HG03378 (cell line): Measurements from ENCODE around the gene FOLR2.
"Not testable (repeated sequence)": the region's sequence is repeated elsewhere in the genome, so short reads cannot be mapped to it uniquely, and the experiment has no call there.

Experiments
- ATAC-seq: cut with Tn5 transposase; IDR thresholded peaks from one replicate; pipeline ENCODE4 v1.9.1; 2021; ENCODE audit warnings: mild to moderate bottlenecking, moderate library complexity; ENCODE audit not compliant: unreplicated experiment

The FOLR2 gene

DNA sequence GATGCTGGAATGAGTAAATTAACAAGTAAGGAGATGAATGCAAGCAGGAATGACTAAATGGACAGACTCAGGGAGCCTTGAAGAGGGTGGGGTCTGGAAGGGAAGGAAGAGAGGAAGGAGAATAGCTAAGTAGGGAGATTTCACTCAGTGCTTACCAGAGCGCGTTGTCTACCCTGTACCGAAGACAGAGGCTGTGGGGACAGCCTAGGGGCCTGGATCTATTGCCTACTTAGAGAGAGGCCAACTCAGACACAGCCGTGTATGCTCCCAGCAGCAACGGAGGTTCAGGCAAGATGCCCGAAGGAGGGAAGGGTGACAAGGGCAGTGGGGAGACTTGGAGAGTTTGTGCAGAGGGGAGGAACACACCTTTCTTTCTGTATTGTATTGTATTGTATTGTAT lies at the start of gene FOLR2:
Gene FOLR2 (plus strand): TSS at position 157 of the 400 bp plus-strand sequence. CDS start 1,791 bp downstream, outside the sequence.
- ATAC-seq: no peak

DNA sequence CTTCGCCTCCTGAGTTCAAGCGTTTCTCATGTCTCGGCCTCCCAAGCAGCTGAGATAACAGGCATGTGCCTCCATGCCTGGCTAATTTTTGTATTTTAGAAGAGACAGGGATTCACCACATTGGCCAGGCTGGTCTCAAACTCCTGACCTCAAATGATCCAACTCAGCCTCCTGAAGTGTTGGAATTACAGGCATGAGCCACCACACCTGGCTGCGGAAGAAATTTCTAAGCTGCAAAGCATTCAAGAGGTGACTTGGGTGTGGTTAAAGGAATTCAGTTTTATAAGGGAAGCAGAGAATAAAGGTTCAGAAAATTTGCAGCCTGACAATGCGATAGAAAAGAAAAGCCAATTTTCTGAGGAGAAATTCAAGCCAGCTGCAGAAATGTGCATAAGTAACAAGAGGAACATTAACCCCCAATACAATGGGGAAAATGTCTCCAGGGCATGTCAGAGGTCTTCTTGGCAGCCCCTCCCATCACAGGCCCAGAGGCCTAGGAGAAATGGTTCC lies 47.5 kb upstream of the FOLR2 start:
- not testable (repeated sequence) for ATAC-seq

DNA sequence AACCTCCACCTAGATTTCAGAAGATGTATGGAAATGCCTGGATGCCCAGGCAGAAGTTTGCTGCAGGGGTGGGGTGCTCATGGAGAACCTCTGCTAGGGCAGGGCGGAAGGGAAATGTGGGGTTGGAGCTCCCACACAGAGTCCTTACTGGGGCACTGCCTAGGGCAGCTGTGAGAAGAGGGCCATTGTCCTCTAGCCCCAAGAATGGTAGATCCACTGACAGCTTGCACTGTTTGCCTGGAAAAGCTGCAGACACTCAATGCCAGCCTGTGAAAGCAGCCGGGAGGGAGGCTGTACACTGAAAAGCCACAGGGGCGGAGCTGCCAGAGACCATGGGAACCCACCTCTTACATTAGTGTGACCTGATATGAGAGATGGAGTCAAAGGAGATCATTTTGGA lies 46.8 kb upstream of the FOLR2 start:
- ATAC-seq: not testable (repeated sequence)

DNA sequence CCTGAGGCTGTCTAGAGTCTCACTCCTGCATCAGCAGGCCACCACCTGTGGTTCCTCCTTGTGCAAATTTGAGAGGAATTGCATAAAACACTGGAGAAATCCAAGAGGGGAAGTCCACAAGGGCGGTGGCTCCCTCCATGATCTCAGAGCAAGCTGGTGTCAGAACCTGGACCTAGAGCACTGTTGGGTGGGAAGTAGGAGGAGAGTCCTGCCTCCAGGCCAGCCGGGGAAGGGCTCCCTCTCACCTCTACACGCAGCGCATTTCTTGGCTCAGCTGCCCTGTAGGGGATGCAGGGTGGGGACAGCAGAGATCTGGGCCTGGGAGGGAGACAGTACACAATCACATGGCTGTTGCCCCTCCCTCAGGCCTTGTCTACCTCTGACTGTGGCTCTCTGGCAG lies 44.6 kb upstream of the FOLR2 start:
- not testable (repeated sequence) for ATAC-seq

DNA sequence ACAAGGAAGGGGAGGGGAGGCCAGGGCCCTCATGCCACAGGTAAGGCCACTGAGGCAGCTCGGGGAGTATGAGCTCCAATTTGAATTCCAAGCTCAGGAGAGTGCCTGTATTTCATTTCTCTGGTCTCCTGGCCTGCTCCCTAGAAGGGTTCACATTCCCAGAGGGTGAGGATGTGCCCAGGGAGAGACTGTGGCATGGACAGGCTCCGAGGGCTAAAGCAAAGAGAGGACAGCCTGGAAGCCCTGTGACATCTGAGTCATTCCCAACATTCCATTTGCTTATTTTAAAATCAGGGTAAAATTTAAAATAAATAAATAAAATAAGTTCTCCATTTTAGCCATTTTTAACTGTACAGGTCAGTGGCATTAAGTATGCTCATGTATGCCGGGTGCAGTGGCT lies 43.3 kb upstream of the FOLR2 start:
- ATAC-seq: no peak

DNA sequence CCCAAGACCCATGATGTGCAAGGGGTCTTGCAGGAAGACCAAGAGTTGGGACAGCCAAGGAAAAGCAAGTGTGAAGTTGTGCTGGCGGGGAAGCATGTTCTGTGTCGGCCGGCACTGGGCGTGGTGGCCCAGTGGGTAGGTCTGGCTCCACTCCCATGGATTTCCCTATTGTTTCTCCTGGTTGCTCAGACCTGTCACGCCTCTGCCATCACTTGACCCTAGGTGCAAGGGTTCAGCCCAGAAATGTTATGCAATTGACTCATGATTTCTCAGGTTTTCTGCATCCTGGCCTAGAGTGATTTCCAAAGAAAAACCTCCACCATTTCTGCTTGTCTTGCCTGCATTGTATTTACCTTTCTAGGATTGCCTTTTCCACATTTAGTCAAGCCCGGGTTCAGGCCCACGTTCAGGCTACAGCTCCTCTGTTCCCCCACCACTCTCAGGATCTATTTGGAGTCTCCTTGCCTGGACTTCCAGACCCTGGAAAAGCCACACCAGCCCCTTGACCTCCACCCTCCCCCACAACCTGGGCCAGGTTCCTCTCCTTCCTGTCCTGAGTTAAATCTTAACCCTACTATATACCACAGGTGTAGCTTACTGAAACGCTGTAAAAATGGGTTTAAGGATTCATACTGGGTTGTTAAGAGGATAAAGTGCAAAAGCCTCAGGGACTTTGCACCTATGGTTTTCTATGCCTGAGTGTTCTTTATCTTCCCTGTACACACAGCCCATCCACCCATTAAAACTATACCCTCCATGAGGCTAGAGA lies 42.1 kb upstream of the FOLR2 start:
- no peak for ATAC-seq

DNA sequence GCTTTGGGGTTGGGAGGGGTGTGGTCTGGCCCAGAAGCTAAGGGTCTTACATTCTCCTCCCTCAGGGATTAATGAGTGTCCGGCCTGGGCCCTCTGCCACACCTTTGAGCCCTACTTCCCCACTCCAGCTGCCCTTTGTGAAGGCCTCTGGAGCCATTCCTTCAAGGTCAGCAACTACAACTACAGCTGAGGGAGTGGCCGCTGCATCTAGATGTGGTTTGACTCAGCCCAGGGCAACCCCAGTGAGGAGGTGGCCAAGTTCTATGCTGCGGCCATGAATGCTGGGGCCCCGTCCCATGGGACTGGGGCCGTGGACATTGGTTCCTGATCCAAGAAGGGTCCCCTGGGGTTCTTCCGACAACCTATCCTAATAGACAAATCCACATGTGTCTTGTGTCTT lies 38.9 kb upstream of the FOLR2 start:
- no peak for ATAC-seq

DNA sequence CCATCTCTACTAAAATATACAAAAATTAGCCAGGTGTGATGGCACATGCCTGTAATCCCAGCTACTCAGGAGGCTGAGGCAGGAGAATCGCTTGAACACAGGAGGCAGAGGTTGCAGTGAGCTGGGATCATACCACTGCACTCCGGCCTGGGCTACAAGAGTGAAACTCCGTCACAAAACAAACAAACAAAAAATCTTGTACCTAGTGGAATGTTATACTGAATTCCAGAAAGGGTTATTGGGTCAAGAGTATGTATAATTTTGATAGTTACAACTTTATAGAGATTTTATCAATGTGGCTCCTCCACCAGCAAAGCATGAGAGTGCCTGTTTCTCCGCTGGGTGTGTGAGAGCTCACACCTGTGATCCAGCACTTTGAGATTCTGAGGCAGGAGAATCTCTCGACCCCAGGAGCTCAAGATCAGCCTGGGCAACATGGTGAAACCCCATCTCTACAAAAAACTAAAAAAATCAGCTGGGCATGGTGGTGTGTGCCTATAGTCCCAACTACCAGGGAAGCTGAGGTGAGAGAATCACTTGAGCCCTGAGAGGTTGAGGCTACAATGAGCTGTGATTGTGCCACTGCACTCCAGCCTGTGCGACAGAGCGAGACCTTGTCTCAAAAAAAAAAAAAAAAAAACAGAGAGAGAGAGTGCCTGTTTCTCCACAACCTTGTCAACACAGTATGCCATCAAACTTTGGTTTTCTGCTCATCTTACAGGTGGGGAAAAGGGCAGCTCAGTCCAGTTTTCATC lies 37.4 kb upstream of the FOLR2 start:
- no peak for ATAC-seq

DNA sequence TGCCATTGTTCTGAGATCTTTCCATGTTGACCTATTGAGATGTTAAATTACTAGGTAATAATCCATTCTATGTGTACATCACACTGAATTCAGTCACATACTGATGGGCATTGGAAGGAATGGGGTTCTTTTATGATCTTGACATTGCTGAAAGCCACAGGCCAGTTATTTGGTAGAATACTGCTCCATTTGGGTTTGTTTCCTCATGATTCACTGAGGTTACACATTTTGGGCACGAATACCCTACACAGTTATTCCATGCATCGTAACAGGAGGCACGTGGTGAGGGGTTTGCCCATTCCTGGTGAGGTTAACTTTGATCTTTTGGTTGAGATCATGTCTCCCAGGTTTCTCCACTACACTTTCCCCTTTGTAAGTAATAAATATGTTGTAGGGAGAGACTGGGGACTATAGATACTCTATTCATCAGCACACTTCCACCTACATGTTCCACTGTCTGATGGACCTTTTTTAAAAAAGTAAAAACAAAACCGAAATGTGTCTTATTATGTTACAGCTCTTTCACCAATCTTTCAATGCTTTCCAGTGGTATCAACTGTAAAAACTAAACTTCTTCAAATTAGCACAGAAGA lies 36.7 kb upstream of the FOLR2 start:
- no peak for ATAC-seq

DNA sequence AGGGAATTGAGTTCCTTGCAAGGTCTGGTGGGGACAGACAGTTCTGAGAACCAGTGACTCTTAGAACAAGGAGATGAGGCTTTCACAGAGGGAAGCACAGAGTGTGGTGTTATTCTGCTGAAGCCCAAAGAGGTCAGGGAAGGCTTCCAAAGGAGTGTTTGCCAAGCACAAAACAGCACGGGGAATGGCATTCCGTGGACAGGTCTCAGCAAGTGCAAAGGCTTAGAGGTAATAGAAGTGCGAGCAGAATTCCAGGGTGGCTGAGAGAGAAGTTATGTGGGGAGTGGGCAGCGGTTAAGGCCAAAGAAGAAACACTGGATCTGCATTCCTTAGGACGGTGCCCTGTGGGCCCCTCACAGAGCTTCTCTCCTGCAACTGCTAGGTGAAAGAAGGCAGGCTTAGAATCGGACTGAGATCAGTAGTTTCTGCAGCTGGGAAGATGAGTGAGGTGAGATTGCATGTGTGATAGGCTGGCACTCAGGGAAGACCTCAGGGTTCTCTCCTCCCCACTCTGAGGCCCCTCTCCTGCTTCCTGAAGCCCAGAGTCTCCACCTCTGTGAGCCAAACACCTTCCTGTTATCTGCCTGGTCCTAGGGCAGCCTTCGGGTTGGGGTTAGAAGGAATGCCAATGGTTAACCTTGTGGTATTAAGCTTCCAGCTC lies 35.6 kb upstream of the FOLR2 start:
- ATAC-seq: not testable (repeated sequence)

DNA sequence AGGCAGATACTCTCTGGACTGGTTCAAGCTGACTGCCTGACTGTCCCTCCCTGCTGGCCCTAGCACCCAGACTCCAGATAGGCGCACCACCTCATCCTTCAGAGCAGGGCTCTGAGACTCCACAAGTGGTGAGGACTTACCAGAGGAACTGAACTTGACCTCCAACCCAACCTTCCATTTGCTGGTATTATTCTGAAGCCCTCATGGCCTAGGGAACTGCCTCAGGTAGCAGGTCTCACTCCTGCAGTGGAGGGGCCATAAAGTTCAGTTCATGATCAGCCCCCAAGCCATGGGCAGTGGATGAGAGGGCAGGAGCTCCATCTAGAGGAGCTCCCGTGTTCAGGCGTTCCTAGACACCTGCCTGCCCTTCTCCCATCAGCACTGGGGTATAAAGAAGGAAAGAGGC lies 35.0 kb upstream of the FOLR2 start:
- not testable (repeated sequence) for ATAC-seq

DNA sequence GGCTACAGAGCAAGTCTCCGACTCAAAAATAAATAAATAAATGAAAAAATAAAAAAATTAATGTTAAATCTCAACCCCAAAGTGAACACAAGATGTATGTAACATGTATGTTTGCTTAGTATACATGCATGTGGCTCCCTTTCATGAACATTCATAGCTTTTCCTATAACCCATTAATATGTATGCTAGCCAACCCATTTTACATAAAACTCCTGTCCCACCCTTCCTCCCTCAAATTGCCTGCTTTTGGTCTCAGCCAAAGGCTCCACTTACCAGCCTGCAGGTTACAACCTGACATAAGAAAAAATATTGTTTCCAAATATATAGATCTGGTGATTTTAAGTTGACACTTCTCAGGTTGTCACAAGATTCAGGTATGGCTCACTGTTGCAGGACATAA lies 28.3 kb upstream of the FOLR2 start:
- ATAC-seq: no peak

DNA sequence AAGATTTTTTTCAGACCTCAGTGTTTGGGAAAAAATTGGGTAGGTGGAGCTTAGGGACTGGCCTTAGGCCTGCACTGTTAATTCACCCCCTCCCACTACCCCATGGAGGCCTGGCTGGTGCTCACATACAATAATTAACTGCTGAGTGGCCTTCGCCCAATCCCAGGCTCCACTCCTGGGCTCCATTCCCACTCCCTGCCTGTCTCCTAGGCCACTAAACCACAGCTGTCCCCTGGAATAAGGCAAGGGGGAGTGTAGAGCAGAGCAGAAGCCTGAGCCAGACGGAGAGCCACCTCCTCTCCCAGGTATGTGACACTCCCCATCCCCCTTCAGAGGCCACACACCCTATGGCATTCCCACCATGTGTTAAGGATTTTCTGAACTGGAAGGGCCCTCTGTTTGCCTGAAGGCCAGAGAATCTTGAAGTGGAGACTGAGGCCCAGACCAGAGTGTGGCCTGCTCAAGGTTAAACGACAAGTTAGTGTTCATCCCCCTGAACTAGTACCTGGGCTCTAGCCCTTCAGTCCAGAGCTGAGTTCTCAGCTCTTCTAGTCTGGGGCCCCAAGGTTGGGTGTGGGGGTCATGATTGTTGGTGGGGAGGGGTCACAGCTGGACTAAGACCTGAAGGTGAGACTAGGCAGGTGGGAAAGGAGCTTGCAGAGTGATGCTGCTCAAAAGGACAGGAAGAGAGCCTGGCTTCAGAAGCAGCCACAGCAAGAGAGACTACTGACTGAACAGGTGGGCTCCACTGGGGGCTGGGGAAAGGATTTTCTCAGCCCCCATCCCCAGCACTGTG lies 26.9 kb upstream of the FOLR2 start:
- ATAC-seq: no peak

DNA sequence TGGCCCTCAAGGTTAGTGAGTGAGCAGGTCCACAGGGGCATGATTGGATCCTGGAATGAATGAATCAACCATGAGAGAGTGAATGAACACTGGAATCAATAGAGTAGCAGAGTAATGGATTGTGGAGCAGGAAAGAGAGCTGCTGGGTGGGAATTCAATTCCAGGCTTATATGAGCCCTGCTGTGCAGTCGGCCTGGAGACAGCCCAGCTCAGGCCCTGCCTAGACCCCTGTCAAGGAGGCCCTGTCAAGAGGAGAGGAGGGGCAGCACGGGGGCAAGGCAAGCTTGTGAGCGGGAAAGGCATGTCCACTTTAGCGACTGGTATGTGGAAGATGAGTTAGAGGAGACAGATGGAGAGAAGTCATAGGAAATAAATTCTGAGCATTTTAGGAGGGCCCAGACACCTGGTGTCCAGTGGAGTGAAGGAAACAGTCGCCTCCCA lies 25.9 kb upstream of the FOLR2 start:
- ATAC-seq: no peak

DNA sequence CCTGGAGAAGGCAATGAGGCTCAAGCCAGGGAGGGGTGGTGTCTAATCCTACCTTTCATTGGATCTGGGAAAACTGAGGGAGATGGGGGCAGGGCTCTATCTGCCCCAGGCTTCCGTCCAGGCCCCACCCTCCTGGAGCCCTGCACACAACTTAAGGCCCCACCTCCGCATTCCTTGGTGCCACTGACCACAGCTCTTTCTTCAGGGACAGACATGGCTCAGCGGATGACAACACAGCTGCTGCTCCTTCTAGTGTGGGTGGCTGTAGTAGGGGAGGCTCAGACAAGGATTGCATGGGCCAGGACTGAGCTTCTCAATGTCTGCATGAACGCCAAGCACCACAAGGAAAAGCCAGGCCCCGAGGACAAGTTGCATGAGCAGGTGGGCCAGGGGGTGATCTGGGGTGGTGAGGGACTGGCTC lies 24.6 kb upstream of the FOLR2 start, which contains the start of gene FOLR1:
Gene FOLR1 (plus strand): TSS at position 180 of the 421 bp plus-strand sequence. CDS start 34 bp downstream, at position 214.
- no peak for ATAC-seq

DNA sequence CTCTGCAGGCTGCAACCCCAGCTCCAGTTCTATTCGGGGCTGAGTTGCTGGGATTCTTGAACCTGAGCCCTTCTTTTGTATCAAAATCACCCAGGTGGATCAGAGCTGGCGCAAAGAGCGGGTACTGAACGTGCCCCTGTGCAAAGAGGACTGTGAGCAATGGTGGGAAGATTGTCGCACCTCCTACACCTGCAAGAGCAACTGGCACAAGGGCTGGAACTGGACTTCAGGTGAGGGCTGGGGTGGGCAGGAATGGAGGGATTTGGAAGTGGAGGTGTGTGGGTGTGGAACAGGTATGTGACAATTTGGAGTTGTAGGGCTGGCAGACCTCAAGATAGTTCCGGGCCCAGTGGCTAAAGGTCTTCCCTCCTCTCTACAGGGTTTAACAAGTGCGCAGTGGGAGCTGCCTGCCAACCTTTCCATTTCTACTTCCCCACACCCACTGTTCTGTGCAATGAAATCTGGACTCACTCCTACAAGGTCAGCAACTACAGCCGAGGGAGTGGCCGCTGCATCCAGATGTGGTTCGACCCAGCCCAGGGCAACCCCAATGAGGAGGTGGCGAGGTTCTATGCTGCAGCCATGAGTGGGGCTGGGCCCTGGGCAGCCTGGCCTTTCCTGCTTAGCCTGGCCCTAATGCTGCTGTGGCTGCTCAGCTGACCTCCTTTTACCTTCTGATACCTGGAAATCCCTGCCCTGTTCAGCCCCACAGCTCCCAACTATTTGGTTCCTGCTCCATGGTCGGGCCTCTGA lies 20.9 kb upstream of the FOLR2 start:
- no peak for ATAC-seq

DNA sequence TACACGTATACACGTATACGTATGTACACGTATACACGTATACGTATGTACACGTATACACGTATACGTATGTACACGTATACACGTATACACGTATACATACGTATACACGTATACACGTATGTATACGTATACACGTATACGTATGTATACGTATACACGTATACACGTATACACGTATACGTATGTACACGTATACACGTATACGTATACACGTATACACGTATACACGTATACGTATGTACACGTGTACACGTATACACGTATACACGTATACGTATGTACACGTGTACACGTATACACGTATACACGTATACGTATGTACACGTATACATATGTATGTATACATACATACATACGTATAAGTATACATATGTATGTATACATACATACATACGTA lies 15.1 kb upstream of the FOLR2 start:
- ATAC-seq: not testable (repeated sequence)

DNA sequence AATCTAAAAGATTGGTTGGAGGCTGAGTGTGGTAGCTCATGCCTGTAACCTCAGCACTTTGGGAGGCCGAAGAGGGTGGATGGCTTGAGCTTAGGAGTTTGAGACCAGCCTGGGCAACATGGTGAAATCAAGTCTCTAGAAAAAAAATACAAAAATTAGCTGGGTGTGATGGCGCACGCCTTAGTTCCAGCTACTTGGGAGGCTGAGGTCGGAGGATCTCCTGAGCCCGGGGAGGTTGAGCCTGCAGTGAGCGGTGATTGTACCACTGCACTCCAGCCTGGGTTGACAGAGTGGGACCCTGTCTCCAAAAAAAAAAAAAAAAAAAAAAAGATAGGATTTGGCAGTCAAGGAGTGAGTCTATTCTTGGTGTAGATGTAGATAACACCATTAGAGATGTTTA lies 14.0 kb upstream of the FOLR2 start:
- ATAC-seq: no peak

DNA sequence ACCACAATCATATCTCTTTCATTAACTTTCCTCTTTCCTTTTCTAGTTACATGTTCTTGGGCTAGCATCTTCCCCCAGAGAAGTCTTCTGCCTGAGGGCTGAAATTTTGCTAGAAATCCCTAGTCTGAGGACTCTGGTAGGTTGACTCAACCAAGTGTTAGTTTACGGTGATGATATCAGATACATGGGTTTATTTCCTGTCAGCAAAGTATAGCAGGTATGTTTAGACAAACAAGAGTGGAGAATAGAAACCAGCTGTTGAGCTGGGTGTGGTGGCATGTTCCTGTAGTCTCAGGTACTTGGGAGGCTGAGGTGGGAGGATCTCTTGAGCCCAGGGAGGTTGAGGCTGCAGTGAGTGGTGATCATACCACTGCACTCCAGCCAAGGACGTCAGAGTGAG lies 13.4 kb upstream of the FOLR2 start:
- no peak for ATAC-seq
